ENCODE results near the gene JAG2. TPM values are rescaled to one million over a fixed set of nuclear protein-coding genes. Genes with fewer than 3 reads are reported as not detected.
A peak's percentile ranks its signal among the peaks of the same experiment; 100 is the strongest.

The JAG2 gene
- total and polyA plus RNA-seq, 12 donors, result 18.5 to 45.5 (median 26.3) TPM

- ATAC-seq, result no peak
- DNase-seq, result peak in 1 of 2 donors; percentile 7
- no peak overlapping the region for H3K27ac ChIP-seq
- no peaks in the 10 kb centered on the region for H3K9me3 ChIP-seq
- no peak for TF ChIP-seq CTCF (IDR thresholded peaks at IDR 0.05)
- no peak overlapping the region for H3K4me3 ChIP-seq
- H3K4me1 ChIP-seq, result peaks cover 0 to 7% (median 4%) of the 10 kb centered on the region in 9 donors
- intact Hi-C loops (cut with DNase I), result no loop called here
- peaks cover 0 to 86% (median 17%) of the 10 kb centered on the region in 9 donors for H3K36me3 ChIP-seq
- WGBS, 2 donors, result 89 to 90% methylated on average over 22 of the region's 22 CpGs
- H3K27me3 ChIP-seq, result no peaks in the 10 kb centered on the region
Measured at GRCh38 chr14:105146976-105147635, 21.5 kb downstream of the JAG2 start.

DNA sequence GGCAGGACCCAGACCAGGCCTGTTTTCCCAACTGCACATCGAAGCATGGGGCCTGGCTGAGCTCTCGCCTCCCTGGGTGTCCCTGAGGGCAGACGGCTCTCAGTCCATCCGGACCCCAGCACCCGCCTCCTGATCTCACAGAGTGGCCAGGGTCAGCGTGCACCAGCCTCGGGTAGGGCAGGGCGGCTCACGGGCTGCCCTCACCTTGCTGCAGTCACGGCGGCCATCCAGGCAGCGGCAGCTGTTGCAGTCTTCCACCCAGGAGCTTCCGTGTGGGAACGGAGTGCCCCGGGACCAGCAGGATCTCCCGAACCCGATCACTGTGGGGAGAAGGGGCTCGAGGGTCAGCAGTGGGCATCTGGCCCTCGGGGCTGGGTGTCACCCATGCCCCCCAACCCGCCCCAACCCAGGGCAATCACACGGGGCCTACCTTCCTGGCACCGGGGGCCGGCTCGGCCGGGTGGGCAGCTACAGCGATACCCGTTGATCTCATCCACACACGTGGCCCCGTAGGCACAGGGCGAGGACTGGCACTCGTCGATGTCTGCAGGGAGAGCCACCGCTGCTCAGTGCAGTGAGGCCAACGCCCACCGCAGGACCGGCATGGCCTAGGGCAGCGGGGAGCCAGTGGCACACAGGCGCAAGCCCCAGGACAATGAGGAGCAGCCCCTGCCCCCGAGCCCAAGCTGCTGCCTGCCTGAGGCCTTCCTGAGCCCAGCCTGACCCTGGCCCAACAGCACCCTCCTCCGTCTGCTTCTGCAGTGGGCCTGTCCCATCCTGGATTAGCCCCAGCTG, 22.2 kb downstream of the JAG2 start:
- WGBS, 2 donors, result 92% methylated on average over 40 of the region's 40 CpGs
- DNase-seq (peak in 1 of 2 donors; percentile 11), ATAC-seq (no peak)
- Histone ChIP-seq H3K36me3 (peaks cover 0 to 86% (median 17%) of the 10 kb centered on the region in 9 donors), H3K27me3 (no peaks in the 10 kb centered on the region), H3K9me3 (no peaks in the 10 kb centered on the region), H3K4me3 (no peak overlapping the region), H3K27ac (no peak overlapping the region), H3K4me1 (peaks cover 0 to under 1% (median 0%) of the 10 kb centered on the region in 9 donors)
- TF ChIP-seq CTCF (IDR thresholded peaks at IDR 0.05), result no peak
- intact Hi-C loops (cut with DNase I), result no loop called here

DNA sequence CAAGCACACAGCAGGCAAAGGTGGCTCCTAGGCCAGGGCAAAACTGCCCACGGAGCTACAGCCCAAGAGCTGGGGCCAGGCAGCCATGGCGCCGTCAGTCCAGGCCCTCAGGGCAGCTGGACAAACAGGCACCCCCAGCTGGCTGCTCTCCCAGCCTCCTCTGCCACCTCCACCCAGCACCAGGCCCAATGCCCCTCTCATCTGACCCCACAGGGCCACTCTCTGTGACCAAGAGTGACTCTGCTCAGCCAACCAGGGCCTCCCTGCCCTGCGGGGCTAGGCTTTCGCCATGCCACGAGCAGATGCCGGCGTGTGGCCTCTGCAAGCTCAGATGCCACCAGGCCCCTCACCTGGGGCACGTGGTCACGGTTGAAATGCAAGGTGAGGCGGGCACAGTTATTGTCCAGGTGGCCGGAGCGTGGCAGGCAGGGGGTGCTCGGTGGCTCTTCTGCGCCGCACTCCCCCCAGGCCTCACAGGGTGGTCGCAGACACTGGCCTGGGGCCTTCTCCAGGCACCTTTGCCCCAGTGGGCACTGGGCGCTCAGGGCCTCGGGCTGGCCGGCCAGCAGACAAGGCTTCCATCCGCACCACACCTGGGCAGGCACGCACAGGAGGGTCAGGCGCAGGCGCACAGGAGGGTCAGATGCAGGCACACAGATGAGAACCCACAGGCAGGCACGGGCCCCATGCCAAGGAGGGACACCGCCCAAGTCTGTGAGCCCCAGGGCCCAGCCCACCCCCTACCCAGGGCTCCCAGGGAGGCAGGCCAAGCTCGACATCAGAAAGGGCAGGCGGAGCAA, 23.0 kb downstream of the JAG2 start:
- ATAC-seq, result no peak
- DNase-seq, result no peak
- no peak overlapping the region for H3K27ac ChIP-seq
- intact Hi-C loops (cut with DNase I), result no loop called here
- TF ChIP-seq CTCF (IDR thresholded peaks at IDR 0.05), result no peak
- no peaks in the 10 kb centered on the region for H3K4me1 ChIP-seq
- H3K36me3 ChIP-seq, result peaks cover 0 to 87% (median 17%) of the 10 kb centered on the region in 9 donors
- 92 to 95% methylated on average over 28 of the region's 28 CpGs for WGBS, 2 donors
- H3K9me3 ChIP-seq, result peaks cover 0 to 7% (median under 1%) of the 10 kb centered on the region in 11 donors
- H3K4me3 ChIP-seq, result no peak overlapping the region
- no peaks in the 10 kb centered on the region for H3K27me3 ChIP-seq
